ENCODE results near the gene DMAP1. TPM values are rescaled to one million over a fixed set of nuclear protein-coding genes. Genes with fewer than 3 reads are reported as not detected.

DMAP1 gene
- total RNA-seq, 1 donor from 2014 or later, result 46.4 TPM

- Mint-ChIP-seq H3K36me3 (ENCODE audit: unreplicated experiment) (peaks cover 20% of the 10 kb centered on the region), H3K27me3 (ENCODE audit: unreplicated experiment) (no peaks in the 10 kb centered on the region), H3K4me1 (ENCODE audit: unreplicated experiment) (no peaks in the 10 kb centered on the region), H3K27ac (ENCODE audit: unreplicated experiment) (no peak overlapping the region), H3K9me3 (ENCODE audit: unreplicated experiment) (no peaks in the 10 kb centered on the region), H3K4me3 (ENCODE audit: unreplicated experiment) (no peak overlapping the region)
- TF ChIP-seq CTCF (IDR thresholded peaks at IDR 0.05), result no peak
- DNase-seq (ENCODE audit: extremely low spot score, unreplicated experiment), result no peak
These were observed 8.5 kb downstream of the DMAP1 start for GRCh38 chr1:44221769-44222168.

GRCh38 chr1:44222397-44223186 is 9.3 kb downstream of the DMAP1 start:
- H3K27ac Mint-ChIP-seq (ENCODE audit: unreplicated experiment), result no peak overlapping the region
- H3K4me3 Mint-ChIP-seq (ENCODE audit: unreplicated experiment), result no peak overlapping the region

GRCh38 chr1:44223187-44223610 is 9.9 kb downstream of the DMAP1 start:
- H3K36me3 Mint-ChIP-seq (ENCODE audit: unreplicated experiment), result peaks cover 13% of the 10 kb centered on the region
- TF ChIP-seq CTCF (IDR thresholded peaks at IDR 0.05), result no peak
- H3K9me3 Mint-ChIP-seq (ENCODE audit: unreplicated experiment), result no peaks in the 10 kb centered on the region
- no peaks in the 10 kb centered on the region for H3K4me1 Mint-ChIP-seq (ENCODE audit: unreplicated experiment)
- no peaks in the 10 kb centered on the region for H3K27me3 Mint-ChIP-seq (ENCODE audit: unreplicated experiment)
- no peak for DNase-seq (ENCODE audit: extremely low spot score, unreplicated experiment)
- no peak overlapping the region for H3K4me3 Mint-ChIP-seq (ENCODE audit: unreplicated experiment)
- H3K27ac Mint-ChIP-seq (ENCODE audit: unreplicated experiment), result no peak overlapping the region

More at GRCh38 chr1:44222397-44223186, 9.3 kb downstream of the DMAP1 start:
- Mint-ChIP-seq H3K36me3 (ENCODE audit: unreplicated experiment) (peaks cover 13% of the 10 kb centered on the region), H3K9me3 (ENCODE audit: unreplicated experiment) (no peaks in the 10 kb centered on the region), H3K4me1 (ENCODE audit: unreplicated experiment) (no peaks in the 10 kb centered on the region), H3K27me3 (ENCODE audit: unreplicated experiment) (no peaks in the 10 kb centered on the region)
- no peak for TF ChIP-seq CTCF (IDR thresholded peaks at IDR 0.05)
- DNase-seq (ENCODE audit: extremely low spot score, unreplicated experiment), result no peak

- Mint-ChIP-seq H3K9me3 (ENCODE audit: unreplicated experiment) (no peaks in the 10 kb centered on the region), H3K27ac (ENCODE audit: unreplicated experiment) (no peak overlapping the region), H3K36me3 (ENCODE audit: unreplicated experiment) (peaks cover 6% of the 10 kb centered on the region), H3K4me3 (ENCODE audit: unreplicated experiment) (no peak overlapping the region), H3K4me1 (ENCODE audit: unreplicated experiment) (no peaks in the 10 kb centered on the region), H3K27me3 (ENCODE audit: unreplicated experiment) (no peaks in the 10 kb centered on the region)
- DNase-seq (ENCODE audit: extremely low spot score, unreplicated experiment), result no peak
- TF ChIP-seq CTCF (IDR thresholded peaks at IDR 0.05), result no peak
These were observed 12.5 kb downstream of the DMAP1 start for GRCh38 chr1:44225761-44226160.

GRCh38 chr1:44227211-44227610 is 13.9 kb downstream of the DMAP1 start:
- H3K36me3 Mint-ChIP-seq (ENCODE audit: unreplicated experiment), result peaks cover 9% of the 10 kb centered on the region
- H3K27ac Mint-ChIP-seq (ENCODE audit: unreplicated experiment), result no peak overlapping the region
- TF ChIP-seq CTCF (IDR thresholded peaks at IDR 0.05), result no peak
- no peaks in the 10 kb centered on the region for H3K9me3 Mint-ChIP-seq (ENCODE audit: unreplicated experiment)
- DNase-seq (ENCODE audit: extremely low spot score, unreplicated experiment), result no peak
- H3K4me1 Mint-ChIP-seq (ENCODE audit: unreplicated experiment), result no peaks in the 10 kb centered on the region
- H3K27me3 Mint-ChIP-seq (ENCODE audit: unreplicated experiment), result no peaks in the 10 kb centered on the region
- no peak overlapping the region for H3K4me3 Mint-ChIP-seq (ENCODE audit: unreplicated experiment)
